ENCODE results near the gene TEPSIN.

Gene TEPSIN

DNA sequence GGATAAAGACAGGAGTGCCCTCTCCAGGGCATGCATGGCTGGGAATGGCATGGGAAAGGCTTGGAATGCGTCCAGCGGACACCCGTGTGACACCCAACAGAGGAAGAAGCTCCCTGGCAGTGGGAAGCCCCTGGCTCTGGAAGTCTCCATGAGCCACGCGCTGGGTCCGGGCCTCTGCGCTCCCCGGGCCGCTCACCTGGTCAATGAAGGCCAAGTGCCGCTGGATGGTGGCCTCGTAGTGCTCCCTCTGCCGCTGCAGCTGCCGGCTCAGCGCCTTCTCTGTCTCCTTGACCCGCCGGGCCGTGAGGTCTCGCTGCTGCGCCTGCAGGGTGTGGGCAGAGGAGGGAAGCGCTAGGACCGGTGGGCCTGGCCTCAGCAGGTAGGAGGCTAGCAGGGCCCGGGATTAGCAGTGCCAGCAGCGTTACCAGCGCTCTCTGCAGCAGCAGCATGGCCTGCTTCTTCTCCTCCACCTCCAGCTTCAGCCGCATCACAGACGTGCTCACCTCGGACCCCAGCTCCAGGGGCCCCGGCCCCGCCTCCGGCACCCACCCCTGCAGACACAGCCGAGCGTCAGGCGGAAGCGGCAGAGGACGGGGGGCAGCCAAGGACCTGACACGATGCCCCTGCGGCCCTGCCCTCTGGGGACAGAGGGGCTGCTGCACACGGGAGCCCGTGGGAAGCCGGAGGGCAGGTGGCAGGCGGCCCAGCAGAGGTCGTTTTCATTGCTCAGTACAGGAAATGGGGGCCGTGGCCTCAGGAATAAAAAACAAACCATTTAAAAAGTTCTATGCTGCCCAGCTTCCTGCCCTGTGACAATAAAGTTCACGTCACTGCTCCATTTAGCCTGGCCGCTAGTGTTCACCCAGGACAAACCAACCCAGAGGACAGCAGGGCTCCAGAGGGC lies 42.1 kb downstream of the TEPSIN start:
- DNase-seq (ENCODE audit: low spot score in 2 of 2) (no peak), ATAC-seq (no peak)
- no peaks in the 10 kb centered on the region for H3K36me3 Mint-ChIP-seq
- H3K27ac Mint-ChIP-seq: no peak overlapping the region
- no peak overlapping the region for H3K4me3 Mint-ChIP-seq
- H3K4me1 Mint-ChIP-seq: no peaks in the 10 kb centered on the region
- H3K9me3 Mint-ChIP-seq: no peaks in the 10 kb centered on the region

GRCh38 chr17:81195941-81196495 lies 42.8 kb downstream of the TEPSIN start:
- Mint-ChIP-seq H3K9me3 (no peaks in the 10 kb centered on the region), H3K4me1 (no peaks in the 10 kb centered on the region), H3K4me3 (no peak overlapping the region), H3K27ac (no peak overlapping the region), H3K36me3 (no peaks in the 10 kb centered on the region)
- no peak for ATAC-seq
- DNase-seq (ENCODE audit: low spot score in 2 of 2): no peak

- Mint-ChIP-seq H3K9me3 (no peaks in the 10 kb centered on the region), H3K27ac (no peak overlapping the region), H3K4me1 (no peaks in the 10 kb centered on the region), H3K36me3 (no peaks in the 10 kb centered on the region), H3K4me3 (no peak overlapping the region)
- ATAC-seq: no peak
- DNase-seq (ENCODE audit: low spot score in 2 of 2): no peak
Observed at GRCh38 chr17:81194941-81195901, 43.6 kb downstream of the TEPSIN start.

DNA sequence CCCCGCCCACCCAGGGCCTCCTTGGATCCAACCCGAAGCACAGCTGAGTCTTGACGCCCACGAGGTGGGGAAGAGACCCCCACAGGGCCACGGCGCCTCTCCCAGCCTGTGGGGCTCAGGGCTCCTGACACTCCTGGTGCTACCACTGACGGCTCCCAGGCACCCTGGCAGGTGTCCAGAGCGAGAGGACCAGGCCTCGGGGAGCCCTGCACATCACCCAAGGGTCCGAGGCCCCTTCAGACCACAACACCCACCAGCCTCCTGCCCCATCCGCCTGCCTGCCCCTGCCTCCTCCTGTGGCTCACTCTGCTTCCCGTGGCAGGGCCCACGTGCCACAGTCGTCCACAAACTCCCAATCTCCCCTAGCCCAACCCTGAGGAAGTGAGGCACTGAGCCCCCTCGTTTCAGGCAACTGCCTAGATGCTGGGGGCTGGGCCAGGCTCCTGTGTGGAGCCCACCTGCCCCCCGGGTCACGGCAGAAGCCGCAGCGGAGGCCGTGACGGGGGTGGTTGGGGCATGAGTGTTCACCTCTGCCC lies 44.6 kb downstream of the TEPSIN start:
- DNase-seq (ENCODE audit: low spot score in 2 of 2) (no peak), ATAC-seq (no peak)
- H3K4me1 Mint-ChIP-seq: no peaks in the 10 kb centered on the region
- no peaks in the 10 kb centered on the region for H3K36me3 Mint-ChIP-seq
- H3K4me3 Mint-ChIP-seq: no peak overlapping the region
- no peaks in the 10 kb centered on the region for H3K9me3 Mint-ChIP-seq
- H3K27ac Mint-ChIP-seq: no peak overlapping the region

- no peak overlapping the region for H3K4me3 Mint-ChIP-seq
- ATAC-seq (no peak), DNase-seq (ENCODE audit: low spot score in 2 of 2) (no peak)
- H3K4me1 Mint-ChIP-seq: no peaks in the 10 kb centered on the region
- H3K9me3 Mint-ChIP-seq: no peaks in the 10 kb centered on the region
- H3K27ac Mint-ChIP-seq: no peak overlapping the region
- H3K36me3 Mint-ChIP-seq: no peaks in the 10 kb centered on the region
Observed at GRCh38 chr17:81193470-81194224, 45.2 kb downstream of the TEPSIN start.

- Mint-ChIP-seq H3K36me3 (no peaks in the 10 kb centered on the region), H3K27ac (no peak overlapping the region), H3K4me3 (no peak overlapping the region), H3K9me3 (no peaks in the 10 kb centered on the region), H3K4me1 (no peaks in the 10 kb centered on the region)
- ATAC-seq (no peak), DNase-seq (ENCODE audit: low spot score in 2 of 2) (no peak)
Observed at GRCh38 chr17:81193051-81193410, 45.8 kb downstream of the TEPSIN start.

- ATAC-seq: no peak
- H3K36me3 Mint-ChIP-seq: no peaks in the 10 kb centered on the region
- no peak overlapping the region for H3K27ac Mint-ChIP-seq
- H3K4me1 Mint-ChIP-seq: no peaks in the 10 kb centered on the region
- no peaks in the 10 kb centered on the region for H3K9me3 Mint-ChIP-seq
- H3K4me3 Mint-ChIP-seq: no peak overlapping the region
- no peak for DNase-seq (ENCODE audit: low spot score in 2 of 2)
Observed at GRCh38 chr17:81192386-81193050, 46.3 kb downstream of the TEPSIN start.

DNA sequence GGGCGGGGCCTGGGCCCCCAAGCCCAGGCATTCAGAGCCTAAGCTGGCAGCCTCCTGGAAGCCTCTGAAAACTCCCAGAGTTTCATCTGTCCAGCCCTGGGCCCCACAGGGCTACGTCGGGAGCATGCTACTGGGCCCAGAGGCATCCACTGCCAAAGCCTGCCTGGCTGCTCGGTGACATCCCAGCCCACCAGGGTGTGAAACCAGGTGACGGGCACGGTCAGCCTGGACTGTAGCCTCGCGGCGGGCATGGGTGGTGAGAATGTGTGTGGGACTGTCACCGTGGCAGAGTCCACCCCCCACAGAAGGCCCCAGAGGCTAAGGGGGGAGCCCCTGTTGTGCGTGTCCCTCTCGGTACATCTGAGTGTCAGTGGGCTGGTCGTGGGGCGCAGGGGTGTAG lies 47.2 kb downstream of the TEPSIN start:
- no peak for DNase-seq (ENCODE audit: low spot score in 2 of 2)
- H3K27ac Mint-ChIP-seq: no peak overlapping the region
- H3K4me3 Mint-ChIP-seq: no peak overlapping the region
- no peaks in the 10 kb centered on the region for H3K4me1 Mint-ChIP-seq
- no peak for ATAC-seq
- H3K9me3 Mint-ChIP-seq: no peaks in the 10 kb centered on the region
- no peaks in the 10 kb centered on the region for H3K36me3 Mint-ChIP-seq

- no peak for ATAC-seq
- Mint-ChIP-seq H3K36me3 (no peaks in the 10 kb centered on the region), H3K9me3 (no peaks in the 10 kb centered on the region)
Observed at GRCh38 chr17:81191116-81191515, 47.7 kb downstream of the TEPSIN start.

GRCh38 chr17:81190591-81190990 lies 48.3 kb downstream of the TEPSIN start:
- H3K4me3 Mint-ChIP-seq: no peak overlapping the region
- DNase-seq (ENCODE audit: low spot score in 2 of 2): no peak
- no peaks in the 10 kb centered on the region for H3K9me3 Mint-ChIP-seq
- no peak for ATAC-seq
- H3K27ac Mint-ChIP-seq: no peak overlapping the region
- no peaks in the 10 kb centered on the region for H3K4me1 Mint-ChIP-seq
- no peaks in the 10 kb centered on the region for H3K36me3 Mint-ChIP-seq

More at GRCh38 chr17:81191116-81191515, 47.7 kb downstream of the TEPSIN start:
- Mint-ChIP-seq H3K27ac (no peak overlapping the region), H3K4me3 (no peak overlapping the region), H3K4me1 (no peaks in the 10 kb centered on the region)
- no peak for DNase-seq (ENCODE audit: low spot score in 2 of 2)

- Mint-ChIP-seq H3K36me3 (no peaks in the 10 kb centered on the region), H3K9me3 (no peaks in the 10 kb centered on the region), H3K4me1 (no peaks in the 10 kb centered on the region), H3K4me3 (no peak overlapping the region), H3K27ac (no peak overlapping the region)
- DNase-seq (ENCODE audit: low spot score in 2 of 2): no peak
- ATAC-seq: no peak
Observed at GRCh38 chr17:81189670-81190530, 49.0 kb downstream of the TEPSIN start.

DNA sequence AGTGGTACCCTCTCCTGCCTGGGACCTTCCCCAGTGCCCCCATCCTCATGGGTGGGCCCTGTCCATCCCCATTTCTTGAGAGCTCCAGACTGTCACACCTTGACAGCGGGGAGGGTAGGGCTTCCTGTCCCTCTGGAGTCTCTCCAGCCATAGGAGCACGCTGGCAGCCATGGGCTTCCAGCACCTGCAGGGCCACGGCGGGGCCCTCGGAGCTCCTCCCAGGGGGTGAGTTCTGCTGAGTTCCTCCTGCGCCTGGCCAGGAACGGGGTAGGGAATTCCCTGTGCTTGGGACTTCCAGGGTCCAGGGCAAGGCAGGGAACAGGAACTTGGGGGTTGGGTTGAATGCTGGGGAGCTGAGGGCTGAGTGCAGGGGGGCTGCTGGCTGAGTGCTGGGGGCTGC lies 49.8 kb downstream of the TEPSIN start:
- Mint-ChIP-seq H3K27ac (peak overlapping the region; percentile 23), H3K9me3 (no peaks in the 10 kb centered on the region), H3K4me1 (no peaks in the 10 kb centered on the region), H3K36me3 (no peaks in the 10 kb centered on the region), H3K4me3 (no peak overlapping the region)
- no peak for DNase-seq (ENCODE audit: low spot score in 2 of 2)
- no peak for ATAC-seq

DNA sequence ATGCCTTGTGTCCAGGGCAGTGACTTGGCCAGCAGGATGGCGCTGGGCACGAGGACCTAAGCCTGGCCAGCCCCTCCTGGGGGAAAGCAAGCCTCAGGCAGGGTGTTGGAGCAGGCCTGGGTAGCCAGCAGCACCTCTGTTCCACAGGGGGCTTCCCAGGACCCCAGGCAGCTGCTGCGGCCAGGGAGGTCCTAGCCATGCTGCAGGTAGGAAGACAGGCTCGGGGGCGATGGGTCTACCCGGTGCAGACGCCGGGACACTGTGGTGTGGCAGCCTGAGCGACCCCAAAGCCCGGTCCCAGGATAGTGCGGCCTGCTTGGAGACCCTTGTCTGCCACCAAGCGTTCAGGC lies 50.4 kb downstream of the TEPSIN start:
- DNase-seq (ENCODE audit: low spot score in 2 of 2) (no peak), ATAC-seq (no peak)
- Mint-ChIP-seq H3K9me3 (no peaks in the 10 kb centered on the region), H3K4me3 (no peak overlapping the region), H3K4me1 (no peaks in the 10 kb centered on the region), H3K27ac (no peak overlapping the region), H3K36me3 (no peaks in the 10 kb centered on the region)

Measured in stimulated activated effector memory CD8-positive, alpha-beta T cell treated with anti-CD3 and anti-CD28 coated beads, Interleukin-12 subunit alpha, Interleukin-12 subunit beta, amount 100 ng/mL, for 72 hours (primary cell).